Measurements from ENCODE around the gene MYH14.

MYH14 gene

DNA sequence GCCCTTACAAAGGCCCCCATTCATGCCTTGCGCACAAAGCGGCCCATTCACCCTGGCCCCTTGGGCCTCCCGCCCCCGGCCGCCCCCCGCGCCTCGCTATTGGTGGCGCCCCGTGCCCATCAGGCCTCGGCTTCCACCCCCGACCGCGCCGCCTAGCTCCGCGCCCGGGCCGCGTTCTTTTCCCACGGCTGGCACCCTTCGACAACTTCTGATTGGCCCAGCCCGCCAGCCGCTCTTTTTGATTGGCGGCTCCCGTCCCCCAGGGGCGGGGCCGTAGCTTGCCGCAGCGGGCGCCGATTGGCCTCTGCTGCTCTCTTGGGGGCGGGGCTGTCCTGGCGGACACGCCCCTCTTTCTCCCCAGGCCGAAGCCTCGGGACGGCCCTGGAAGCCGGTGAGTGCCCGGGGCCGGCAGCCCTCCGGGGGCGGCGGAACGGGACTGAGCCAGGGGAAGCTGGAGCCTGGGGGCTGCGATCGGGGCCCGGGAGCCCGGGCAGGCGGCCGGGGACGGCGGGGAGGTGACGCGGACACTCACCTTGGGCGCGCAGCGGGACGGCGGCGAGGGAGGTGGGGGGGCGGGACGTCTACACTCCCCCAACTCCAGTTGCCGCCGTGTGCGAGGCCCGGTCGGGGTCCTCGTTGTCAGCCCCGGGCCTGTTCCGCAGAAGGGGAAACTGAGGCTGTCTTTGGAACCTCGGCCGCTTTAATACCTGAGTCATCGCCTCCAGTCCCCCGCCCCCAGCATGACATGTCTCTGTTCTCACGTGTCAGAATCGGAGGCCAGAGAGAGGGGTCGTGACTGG, at the start of gene MYH14:
TSS of gene MYH14 (plus strand) at position 342 of the 800 bp plus-strand sequence. CDS start 6,744 bp downstream, outside the sequence.
- Histone ChIP-seq H3K9me3 (no peaks in the 10 kb centered on the region), H3K27ac (no peak within 1 kb of the TSS), H3K27me3 (peaks cover 85% of the 10 kb centered on the region), H3K4me3 (ENCODE audit: low read depth in 1 of 2, low read length in 1 of 2) (no peak within 1 kb of the TSS), H3K4me1 (ENCODE audit: control insufficient read depth in 1 of 2, insufficient read depth in 1 of 2, low read depth in 1 of 2, low read length in 1 of 2) (no peaks in the 10 kb centered on the region), H3K36me3 (no peaks in the 10 kb centered on the region)
- TF ChIP-seq, protein P1, sequence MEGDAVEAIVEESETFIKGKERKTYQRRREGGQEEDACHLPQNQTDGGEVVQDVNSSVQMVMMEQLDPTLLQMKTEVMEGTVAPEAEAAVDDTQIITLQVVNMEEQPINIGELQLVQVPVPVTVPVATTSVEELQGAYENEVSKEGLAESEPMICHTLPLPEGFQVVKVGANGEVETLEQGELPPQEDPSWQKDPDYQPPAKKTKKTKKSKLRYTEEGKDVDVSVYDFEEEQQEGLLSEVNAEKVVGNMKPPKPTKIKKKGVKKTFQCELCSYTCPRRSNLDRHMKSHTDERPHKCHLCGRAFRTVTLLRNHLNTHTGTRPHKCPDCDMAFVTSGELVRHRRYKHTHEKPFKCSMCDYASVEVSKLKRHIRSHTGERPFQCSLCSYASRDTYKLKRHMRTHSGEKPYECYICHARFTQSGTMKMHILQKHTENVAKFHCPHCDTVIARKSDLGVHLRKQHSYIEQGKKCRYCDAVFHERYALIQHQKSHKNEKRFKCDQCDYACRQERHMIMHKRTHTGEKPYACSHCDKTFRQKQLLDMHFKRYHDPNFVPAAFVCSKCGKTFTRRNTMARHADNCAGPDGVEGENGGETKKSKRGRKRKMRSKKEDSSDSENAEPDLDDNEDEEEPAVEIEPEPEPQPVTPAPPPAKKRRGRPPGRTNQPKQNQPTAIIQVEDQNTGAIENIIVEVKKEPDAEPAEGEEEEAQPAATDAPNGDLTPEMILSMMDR (IDR thresholded peaks at IDR 0.05), result no peak

DNA sequence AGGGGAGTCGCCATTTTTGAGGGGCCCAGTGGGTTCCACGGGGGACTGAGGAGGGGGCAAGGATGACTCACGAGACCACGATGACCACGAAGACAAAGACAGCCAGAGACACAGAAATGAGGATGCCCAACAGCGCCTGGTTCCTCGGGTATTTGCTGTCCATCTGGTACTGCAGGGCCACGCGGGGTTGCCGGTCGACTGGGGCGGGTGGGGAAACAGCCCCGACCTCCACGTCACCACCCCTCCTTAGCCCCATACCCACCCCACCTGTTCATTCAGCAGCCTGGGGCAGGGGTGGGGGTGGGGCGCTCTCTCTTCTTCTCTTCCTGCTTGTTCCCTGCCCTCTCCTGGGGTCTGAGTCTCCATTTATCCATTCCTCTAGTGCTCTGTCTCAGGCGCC, 48.9 kb upstream of the MYH14 start:
- Histone ChIP-seq H3K27me3 (peaks cover 6% of the 10 kb centered on the region), H3K4me1 (ENCODE audit: control insufficient read depth in 1 of 2, insufficient read depth in 1 of 2, low read depth in 1 of 2, low read length in 1 of 2) (no peaks in the 10 kb centered on the region), H3K27ac (no peak overlapping the region), H3K9me3 (no peaks in the 10 kb centered on the region), H3K4me3 (ENCODE audit: low read depth in 1 of 2, low read length in 1 of 2) (no peak overlapping the region), H3K36me3 (no peaks in the 10 kb centered on the region)
- TF ChIP-seq, protein P1 (IDR thresholded peaks at IDR 0.05), result no peak

DNA sequence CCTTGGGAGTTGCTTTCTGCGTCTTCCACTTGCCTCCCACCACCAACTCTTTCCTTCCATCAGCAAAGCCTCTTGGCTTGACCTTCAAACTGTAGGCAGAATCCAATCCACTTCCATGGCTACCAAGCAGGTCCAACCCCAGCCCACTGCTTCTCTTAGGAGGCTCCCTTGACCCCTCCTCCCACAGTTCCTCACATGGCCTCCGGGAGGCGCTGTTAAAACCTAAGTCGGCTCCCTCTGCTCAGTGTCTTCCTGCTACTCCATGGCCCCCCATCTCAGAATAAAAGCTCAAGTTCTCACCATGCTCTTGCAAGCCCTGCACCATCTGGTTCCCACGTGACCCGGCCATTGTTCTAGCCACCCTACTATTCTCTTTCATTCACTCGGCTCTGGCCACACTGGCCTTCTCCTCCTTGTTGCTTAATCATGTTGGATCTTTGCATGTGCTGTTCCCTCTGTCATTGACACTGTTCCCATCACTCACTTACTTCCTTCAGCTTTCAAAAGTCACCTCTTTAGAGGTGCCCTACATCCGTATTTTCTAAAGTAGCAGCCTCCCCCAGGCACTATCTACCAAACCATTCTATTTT, 47.8 kb upstream of the MYH14 start:
- Histone ChIP-seq H3K27ac (no peak overlapping the region), H3K27me3 (no peaks in the 10 kb centered on the region), H3K4me3 (ENCODE audit: low read depth in 1 of 2, low read length in 1 of 2) (no peak overlapping the region), H3K4me1 (ENCODE audit: control insufficient read depth in 1 of 2, insufficient read depth in 1 of 2, low read depth in 1 of 2, low read length in 1 of 2) (no peaks in the 10 kb centered on the region), H3K9me3 (no peaks in the 10 kb centered on the region), H3K36me3 (no peaks in the 10 kb centered on the region)
- TF ChIP-seq, protein P1 (IDR thresholded peaks at IDR 0.05), result no peak

DNA sequence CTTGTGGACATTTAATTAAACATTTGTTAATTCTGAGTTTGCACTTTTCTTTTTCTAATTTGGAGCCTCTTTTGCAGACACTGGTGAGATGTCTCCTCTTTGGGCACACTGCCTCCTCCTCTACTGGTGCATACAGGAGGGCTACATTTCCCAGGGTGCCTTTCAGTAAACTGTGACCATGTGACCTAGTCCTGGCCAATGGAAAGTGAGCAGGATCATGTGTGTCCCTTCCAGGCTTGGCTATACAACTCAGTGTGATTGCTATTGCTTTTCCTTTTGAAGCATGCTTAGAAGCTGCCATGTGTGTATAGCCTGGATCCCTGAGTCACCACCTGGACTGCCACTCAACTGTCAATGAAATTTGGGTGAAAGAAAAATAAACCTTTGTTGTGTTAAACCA, 44.8 kb upstream of the MYH14 start:
- Histone ChIP-seq H3K4me1 (ENCODE audit: control insufficient read depth in 1 of 2, insufficient read depth in 1 of 2, low read depth in 1 of 2, low read length in 1 of 2) (no peaks in the 10 kb centered on the region), H3K4me3 (ENCODE audit: low read depth in 1 of 2, low read length in 1 of 2) (no peak overlapping the region), H3K27me3 (peaks cover 16% of the 10 kb centered on the region), H3K36me3 (no peaks in the 10 kb centered on the region), H3K27ac (no peak overlapping the region), H3K9me3 (no peaks in the 10 kb centered on the region)
- TF ChIP-seq, protein P1 (IDR thresholded peaks at IDR 0.05), result no peak

DNA sequence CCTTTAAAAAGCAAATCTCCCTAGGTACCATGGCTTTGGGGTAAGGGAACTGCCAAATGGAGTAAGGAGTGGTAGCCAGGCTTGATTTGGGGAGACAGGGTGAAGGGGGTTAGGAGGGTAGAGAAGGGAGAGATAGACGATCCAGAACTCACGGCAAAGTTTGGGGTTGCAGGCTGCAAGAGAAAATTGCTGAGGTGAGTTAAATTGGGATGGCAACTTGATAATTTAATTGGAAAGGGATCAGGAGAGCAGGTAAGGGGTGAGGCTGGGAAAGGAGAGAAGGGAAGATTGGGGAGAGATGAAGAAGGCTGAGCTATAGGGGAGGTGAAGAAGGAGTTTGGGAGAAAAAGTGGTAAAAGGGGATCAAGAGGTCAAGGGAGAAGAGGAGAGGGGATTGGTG, 44.3 kb upstream of the MYH14 start:
- Histone ChIP-seq H3K36me3 (no peaks in the 10 kb centered on the region), H3K27me3 (peaks cover 16% of the 10 kb centered on the region), H3K4me3 (ENCODE audit: low read depth in 1 of 2, low read length in 1 of 2) (no peak overlapping the region), H3K4me1 (ENCODE audit: control insufficient read depth in 1 of 2, insufficient read depth in 1 of 2, low read depth in 1 of 2, low read length in 1 of 2) (no peaks in the 10 kb centered on the region), H3K27ac (no peak overlapping the region), H3K9me3 (no peaks in the 10 kb centered on the region)
- TF ChIP-seq, protein P1 (IDR thresholded peaks at IDR 0.05), result no peak

Data from neutrophil (primary cell).